ENCODE data around the gene LIN28A.
A peak's percentile ranks its signal among the peaks of the same experiment; 100 is the strongest.

The LIN28A gene, protein sequence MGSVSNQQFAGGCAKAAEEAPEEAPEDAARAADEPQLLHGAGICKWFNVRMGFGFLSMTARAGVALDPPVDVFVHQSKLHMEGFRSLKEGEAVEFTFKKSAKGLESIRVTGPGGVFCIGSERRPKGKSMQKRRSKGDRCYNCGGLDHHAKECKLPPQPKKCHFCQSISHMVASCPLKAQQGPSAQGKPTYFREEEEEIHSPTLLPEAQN

DNA sequence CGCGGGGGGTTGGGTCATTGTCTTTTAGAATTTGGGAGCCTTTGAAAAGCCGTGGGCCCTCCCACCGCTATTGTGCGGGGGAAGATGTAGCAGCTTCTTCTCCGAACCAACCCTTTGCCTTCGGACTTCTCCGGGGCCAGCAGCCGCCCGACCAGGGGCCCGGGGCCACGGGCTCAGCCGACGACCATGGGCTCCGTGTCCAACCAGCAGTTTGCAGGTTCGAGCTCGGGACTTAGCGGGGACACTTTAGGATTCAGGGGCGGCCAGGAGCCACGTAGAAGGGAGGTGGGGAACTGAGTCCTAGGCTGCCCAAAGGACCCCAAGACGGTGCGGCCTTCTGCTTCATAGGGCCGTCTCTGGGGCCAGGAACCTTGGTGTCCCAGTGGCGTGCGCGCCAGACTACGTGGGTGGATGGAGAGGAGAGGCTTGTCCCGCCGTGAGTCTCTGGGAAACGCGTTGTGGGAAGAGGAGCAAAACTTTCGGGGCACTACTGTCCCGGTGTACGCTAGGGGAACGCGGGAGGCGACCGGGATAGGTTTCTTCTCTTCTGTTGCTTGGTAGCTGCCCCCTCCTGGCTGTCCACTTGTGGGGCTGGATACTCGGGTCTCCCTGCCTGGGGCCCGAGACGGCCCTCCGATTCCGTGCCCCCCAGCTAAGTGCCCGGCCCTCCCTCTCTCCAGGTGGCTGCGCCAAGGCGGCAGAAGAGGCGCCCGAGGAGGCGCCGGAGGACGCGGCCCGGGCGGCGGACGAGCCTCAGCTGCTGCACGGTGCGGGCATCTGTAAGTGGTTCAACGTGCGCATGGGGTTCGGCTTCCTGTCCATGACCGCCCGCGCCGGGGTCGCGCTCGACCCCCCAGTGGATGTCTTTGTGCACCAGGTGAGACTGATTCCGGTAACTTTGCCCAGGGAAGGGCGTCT, at the start of gene LIN28A:
TSS of gene LIN28A (plus strand) at position 112 of the 918 bp plus-strand sequence. CDS start at position 187, 75 bp downstream.
- TF ChIP-seq TEAD4 (IDR thresholded peaks at IDR 0.05) (no peak), EP300 (IDR thresholded peaks at IDR 0.05; ENCODE audit: borderline replicate concordance) (no peak), NFIC (IDR thresholded peaks at IDR 0.05) (no peak), RAD21 (IDR thresholded peaks at IDR 0.05; ENCODE audit: low read depth) (no peak), TAF1 (IDR thresholded peaks at IDR 0.05; ENCODE audit: low read depth) (no peak), YY1 (IDR thresholded peaks at IDR 0.05; ENCODE audit: low read depth) (no peak), EGR1 (IDR thresholded peaks at IDR 0.05) (no peak), CREB1 (IDR thresholded peaks at IDR 0.05; ENCODE audit: low read depth) (no peak)
- TF ChIP-seq, protein P1, sequence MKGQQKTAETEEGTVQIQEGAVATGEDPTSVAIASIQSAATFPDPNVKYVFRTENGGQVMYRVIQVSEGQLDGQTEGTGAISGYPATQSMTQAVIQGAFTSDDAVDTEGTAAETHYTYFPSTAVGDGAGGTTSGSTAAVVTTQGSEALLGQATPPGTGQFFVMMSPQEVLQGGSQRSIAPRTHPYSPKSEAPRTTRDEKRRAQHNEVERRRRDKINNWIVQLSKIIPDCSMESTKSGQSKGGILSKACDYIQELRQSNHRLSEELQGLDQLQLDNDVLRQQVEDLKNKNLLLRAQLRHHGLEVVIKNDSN (IDR thresholded peaks at IDR 0.05): no peak
- TF ChIP-seq, protein P2, sequence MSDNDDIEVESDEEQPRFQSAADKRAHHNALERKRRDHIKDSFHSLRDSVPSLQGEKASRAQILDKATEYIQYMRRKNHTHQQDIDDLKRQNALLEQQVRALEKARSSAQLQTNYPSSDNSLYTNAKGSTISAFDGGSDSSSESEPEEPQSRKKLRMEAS (IDR thresholded peaks at IDR 0.05): no peak
- TF ChIP-seq, protein P3, sequence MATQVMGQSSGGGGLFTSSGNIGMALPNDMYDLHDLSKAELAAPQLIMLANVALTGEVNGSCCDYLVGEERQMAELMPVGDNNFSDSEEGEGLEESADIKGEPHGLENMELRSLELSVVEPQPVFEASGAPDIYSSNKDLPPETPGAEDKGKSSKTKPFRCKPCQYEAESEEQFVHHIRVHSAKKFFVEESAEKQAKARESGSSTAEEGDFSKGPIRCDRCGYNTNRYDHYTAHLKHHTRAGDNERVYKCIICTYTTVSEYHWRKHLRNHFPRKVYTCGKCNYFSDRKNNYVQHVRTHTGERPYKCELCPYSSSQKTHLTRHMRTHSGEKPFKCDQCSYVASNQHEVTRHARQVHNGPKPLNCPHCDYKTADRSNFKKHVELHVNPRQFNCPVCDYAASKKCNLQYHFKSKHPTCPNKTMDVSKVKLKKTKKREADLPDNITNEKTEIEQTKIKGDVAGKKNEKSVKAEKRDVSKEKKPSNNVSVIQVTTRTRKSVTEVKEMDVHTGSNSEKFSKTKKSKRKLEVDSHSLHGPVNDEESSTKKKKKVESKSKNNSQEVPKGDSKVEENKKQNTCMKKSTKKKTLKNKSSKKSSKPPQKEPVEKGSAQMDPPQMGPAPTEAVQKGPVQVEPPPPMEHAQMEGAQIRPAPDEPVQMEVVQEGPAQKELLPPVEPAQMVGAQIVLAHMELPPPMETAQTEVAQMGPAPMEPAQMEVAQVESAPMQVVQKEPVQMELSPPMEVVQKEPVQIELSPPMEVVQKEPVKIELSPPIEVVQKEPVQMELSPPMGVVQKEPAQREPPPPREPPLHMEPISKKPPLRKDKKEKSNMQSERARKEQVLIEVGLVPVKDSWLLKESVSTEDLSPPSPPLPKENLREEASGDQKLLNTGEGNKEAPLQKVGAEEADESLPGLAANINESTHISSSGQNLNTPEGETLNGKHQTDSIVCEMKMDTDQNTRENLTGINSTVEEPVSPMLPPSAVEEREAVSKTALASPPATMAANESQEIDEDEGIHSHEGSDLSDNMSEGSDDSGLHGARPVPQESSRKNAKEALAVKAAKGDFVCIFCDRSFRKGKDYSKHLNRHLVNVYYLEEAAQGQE (IDR thresholded peaks at IDR 0.05; ENCODE audit: low read depth): no peak

DNA sequence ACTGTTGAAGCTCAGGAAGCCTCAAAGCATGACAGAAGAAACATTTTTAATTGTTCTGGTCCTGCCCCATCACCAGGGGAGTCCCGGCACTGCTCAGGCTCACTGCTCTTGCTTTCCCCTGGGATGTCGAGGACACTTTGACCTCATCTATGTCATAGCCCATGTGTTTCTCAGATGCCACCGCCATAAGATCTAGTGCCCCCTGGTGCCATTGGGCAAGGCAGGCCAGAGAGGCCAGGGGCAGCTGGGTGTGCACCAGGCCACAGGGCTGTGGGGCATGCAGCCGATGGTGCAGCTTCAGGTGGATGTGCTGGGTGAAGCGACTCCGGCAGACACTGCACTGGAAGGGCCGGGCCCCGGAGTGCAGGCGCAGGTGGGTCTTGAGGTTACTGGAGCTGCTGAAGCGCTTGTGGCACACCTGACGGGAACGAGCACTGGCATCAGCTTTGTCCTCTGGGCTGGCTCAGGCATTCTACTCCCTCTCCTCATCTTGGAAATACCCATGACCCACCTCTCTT, 49.0 kb upstream of the LIN28A start:
- no peak for TF ChIP-seq EP300 (IDR thresholded peaks at IDR 0.05; ENCODE audit: borderline replicate concordance)
- TF ChIP-seq RAD21 (IDR thresholded peaks at IDR 0.05; ENCODE audit: low read depth): no peak
- no peak for TF ChIP-seq CREB1 (IDR thresholded peaks at IDR 0.05; ENCODE audit: low read depth)
- TF ChIP-seq TCF12 (IDR thresholded peaks at IDR 0.05; ENCODE audit: low read depth): no peak
- TF ChIP-seq NFIC (IDR thresholded peaks at IDR 0.05): no peak
- TF ChIP-seq CEBPB (IDR thresholded peaks at IDR 0.05): no peak
- TF ChIP-seq YY1 (IDR thresholded peaks at IDR 0.05; ENCODE audit: low read depth): no peak
- no peak for TF ChIP-seq TAF1 (IDR thresholded peaks at IDR 0.05; ENCODE audit: low read depth)
- no peak for TF ChIP-seq FOXM1 (IDR thresholded peaks at IDR 0.05; ENCODE audit: borderline replicate concordance, low read depth)
- TF ChIP-seq ZBTB7A (IDR thresholded peaks at IDR 0.05; ENCODE audit: low read depth): no peak
- TF ChIP-seq, protein P2 (IDR thresholded peaks at IDR 0.05): no peak

DNA sequence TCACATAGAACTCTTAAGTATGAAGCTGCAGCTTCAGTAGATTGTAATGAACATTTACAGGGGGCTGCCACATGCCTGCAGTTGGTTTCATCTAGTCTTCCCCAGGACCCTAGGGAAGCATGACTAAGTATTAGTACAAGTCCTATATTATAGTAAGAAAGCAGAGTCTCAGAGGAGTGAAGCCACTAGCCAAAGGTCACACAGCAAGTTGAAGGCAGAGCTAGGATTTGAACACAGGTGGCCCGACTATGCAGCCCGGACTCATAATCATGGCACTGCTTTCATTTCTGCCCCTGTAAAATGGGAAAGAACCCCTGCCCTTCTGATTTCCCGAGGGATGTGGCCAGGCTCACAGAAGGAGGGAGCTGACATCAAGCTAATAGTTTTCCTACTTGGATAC, 48.3 kb upstream of the LIN28A start:
- TF ChIP-seq YY1 (IDR thresholded peaks at IDR 0.05; ENCODE audit: low read depth) (no peak), TEAD4 (IDR thresholded peaks at IDR 0.05) (no peak), FOXM1 (IDR thresholded peaks at IDR 0.05; ENCODE audit: borderline replicate concordance, low read depth) (no peak), TCF12 (IDR thresholded peaks at IDR 0.05; ENCODE audit: low read depth) (no peak), CREB1 (IDR thresholded peaks at IDR 0.05; ENCODE audit: low read depth) (no peak), EGR1 (IDR thresholded peaks at IDR 0.05) (no peak), EP300 (IDR thresholded peaks at IDR 0.05; ENCODE audit: borderline replicate concordance) (no peak), TAF1 (IDR thresholded peaks at IDR 0.05; ENCODE audit: low read depth) (no peak), NFIC (IDR thresholded peaks at IDR 0.05) (no peak), RAD21 (IDR thresholded peaks at IDR 0.05; ENCODE audit: low read depth) (no peak), ZBTB7A (IDR thresholded peaks at IDR 0.05; ENCODE audit: low read depth) (no peak), CEBPB (IDR thresholded peaks at IDR 0.05) (no peak)
- TF ChIP-seq, protein P2 (IDR thresholded peaks at IDR 0.05): no peak
- TF ChIP-seq, protein P3 (IDR thresholded peaks at IDR 0.05; ENCODE audit: low read depth): no peak
- TF ChIP-seq, protein P1 (IDR thresholded peaks at IDR 0.05): no peak

DNA sequence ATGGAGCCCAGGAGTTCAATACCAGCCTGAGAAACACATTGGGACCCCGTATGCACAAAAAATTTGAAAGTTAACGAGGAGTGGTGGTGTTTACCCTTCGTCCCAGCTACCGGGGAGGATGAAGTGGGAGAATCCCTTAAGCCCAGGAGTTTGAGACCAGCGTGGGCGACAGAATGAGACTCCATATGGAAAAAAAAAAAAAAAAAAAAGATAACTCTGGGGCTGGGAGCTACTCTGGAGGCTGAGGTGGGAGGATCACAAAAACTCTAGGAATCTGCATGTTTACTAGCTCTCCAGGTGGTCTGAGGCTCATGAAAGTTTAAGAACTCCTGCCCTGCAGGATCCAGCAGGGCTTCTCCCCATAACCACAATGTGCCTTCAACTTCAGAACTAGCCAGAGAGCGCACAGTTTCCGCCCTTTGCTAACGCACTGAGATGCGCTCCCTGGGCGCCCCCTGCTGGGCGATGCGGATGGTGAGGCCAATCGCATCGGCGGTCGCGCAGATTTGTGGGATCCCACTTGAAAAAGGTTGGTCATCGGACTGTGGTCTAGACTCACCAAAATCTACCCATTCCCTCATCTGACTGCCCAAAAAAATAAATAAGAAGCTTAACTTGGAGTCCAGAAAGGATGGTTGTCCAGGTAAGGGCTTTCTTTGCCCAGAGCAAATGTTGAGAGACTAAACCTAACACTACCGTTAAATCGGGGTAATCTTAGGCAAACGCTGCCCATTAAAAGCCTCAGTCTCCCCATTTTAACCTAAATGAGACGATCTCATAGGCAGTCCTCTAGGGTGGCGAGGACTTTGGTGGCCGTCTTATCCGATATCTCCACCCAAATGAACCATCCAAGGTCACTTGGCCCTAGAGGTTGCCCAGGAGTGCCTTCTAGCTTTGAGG, 46.8 kb upstream of the LIN28A start:
- TF ChIP-seq TEAD4 (IDR thresholded peaks at IDR 0.05) (0 out of 2 replicates have a peak, but pooled peaks have one; percentile 14), RAD21 (IDR thresholded peaks at IDR 0.05; ENCODE audit: low read depth) (peak; percentile 82)
- TF ChIP-seq, protein P2 (IDR thresholded peaks at IDR 0.05): 0 out of 2 replicates have a peak, but pooled peaks have one; percentile 17
- TF ChIP-seq, protein P1 (IDR thresholded peaks at IDR 0.05): no peak
